GM21360 (cell line): ENCODE results near the gene PRCD.
"Not testable (repeated sequence)": the region's sequence is repeated elsewhere in the genome, so short reads cannot be mapped to it uniquely, and the experiment has no call there.

Source experiments
- ATAC-seq: cut with Tn5 transposase; IDR thresholded peaks from one replicate; pipeline ENCODE4 v1.9.1; 2021; ENCODE audit warnings: mild to moderate bottlenecking, moderate library complexity; ENCODE audit not compliant: unreplicated experiment

The PRCD gene

DNA sequence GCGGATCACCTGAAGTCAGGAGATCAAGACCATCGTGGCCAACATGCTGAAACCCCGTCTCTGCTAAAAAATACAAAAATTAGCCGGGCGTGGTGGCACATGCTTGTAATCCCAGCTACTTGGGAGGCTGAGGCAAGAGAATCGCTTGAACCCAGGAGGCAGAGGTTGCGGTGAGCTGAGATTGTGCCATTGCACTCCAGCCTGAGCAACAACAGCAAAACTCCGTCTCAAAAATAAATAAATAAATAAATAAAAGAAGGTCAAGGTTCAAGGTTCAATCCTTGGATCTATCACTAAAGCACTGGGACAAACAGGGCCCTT is 14.4 kb upstream of the PRCD start:
- not testable (repeated sequence) for ATAC-seq

DNA sequence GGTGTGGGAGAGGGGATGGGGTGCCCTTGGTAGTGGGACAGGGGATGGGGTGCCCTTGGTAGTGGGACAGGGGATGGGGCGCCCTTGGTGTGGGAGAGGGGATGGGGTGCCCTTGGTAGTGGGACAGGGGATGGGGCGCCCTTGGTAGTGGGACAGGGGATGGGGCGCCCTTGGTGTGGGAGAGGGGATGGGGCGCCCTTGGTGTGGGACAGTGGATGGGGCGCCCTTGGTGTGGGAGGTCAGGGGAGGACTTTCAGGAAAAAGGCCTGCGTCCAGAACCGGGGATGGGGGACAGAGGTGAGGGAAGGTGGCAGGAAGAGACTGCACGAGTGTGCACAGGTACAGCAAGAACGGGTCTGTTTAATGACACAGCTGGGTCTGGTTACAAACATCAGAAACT is 12.8 kb upstream of the PRCD start:
- not testable (repeated sequence) for ATAC-seq

DNA sequence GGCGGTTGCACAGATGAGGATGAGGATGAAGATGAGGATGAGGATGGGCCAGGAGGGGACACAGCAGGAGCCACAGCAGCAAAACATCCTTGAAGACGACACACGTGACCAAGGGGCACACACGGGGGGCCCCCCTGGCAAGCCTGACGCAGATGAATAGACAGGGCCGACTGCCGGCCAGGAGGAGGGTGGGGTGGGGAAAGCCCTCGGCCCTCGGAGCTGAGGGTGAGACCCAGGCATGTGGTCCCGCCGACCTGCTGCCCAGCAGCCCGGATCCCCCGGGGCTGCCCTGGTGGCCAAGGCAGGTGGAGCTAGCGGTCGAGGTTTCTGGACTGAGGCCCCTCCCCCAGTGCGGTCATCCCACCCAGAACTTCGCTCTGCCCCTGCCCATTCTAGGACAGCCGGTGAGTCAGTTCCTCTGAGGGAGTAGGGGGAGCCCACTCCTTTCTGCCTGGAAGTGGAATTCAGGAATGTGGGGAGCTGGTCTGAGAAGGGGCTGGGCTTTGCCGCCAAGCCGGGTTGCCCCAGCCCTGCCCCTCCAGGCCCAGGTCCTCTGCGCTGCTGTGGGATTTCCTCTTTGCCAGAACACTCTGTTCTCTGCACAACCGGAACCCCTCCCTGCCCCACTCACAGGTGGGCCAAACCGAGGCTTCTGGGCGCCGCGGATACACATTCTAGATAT is 12.3 kb upstream of the PRCD start:
- no peak for ATAC-seq

DNA sequence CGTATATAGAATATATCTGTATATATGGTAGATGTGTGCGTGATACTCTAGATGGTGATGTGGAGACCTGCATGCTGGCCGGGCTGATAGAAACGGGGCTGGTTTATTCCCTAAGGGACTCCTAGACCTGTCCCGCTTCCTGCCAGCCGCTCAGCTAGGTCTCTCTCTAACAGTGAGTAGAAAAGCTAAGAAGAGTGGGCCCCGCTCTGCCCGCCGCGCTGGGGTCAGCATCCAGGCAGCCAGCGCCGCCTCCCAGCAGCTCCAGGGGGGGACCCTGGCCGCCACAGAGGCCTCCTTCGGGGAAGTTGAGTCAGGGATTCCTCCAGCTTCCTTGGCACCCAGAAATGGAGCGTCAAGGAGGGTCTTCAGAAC is 11.7 kb upstream of the PRCD start:
- no peak for ATAC-seq

DNA sequence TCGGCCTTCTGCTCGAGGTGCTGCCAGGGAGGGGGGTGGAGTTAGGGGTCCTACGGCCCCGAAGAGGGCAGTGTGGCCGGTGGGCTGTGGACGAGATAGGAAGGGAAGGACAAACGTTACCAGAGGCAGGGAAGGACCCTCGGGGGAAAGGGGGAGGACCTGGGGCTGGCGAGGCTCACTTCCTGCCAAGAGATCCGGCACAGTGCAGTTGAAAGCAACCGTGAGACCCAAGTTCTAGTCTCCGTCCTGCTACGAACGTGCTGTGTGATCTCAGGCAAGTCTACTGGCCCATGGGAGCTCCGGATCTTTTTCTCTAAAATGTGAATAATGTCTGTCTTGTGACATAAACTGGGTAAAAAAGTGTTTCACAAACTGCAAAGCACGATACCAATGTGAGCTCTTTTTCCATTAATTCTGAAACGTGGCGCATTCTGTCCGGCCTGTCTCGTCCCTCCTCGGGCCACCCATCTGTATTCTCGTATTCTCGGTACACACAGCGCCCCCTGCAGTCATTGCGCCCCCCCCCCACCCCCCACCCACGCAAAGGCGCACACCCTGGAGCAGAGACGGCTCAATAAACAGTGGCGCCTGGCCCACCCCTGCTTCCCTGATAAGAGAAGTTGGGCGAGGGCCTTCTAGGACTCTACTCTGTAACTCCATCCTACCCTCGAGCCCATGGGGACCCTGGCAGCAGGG is 11.2 kb upstream of the PRCD start:
- no peak for ATAC-seq

DNA sequence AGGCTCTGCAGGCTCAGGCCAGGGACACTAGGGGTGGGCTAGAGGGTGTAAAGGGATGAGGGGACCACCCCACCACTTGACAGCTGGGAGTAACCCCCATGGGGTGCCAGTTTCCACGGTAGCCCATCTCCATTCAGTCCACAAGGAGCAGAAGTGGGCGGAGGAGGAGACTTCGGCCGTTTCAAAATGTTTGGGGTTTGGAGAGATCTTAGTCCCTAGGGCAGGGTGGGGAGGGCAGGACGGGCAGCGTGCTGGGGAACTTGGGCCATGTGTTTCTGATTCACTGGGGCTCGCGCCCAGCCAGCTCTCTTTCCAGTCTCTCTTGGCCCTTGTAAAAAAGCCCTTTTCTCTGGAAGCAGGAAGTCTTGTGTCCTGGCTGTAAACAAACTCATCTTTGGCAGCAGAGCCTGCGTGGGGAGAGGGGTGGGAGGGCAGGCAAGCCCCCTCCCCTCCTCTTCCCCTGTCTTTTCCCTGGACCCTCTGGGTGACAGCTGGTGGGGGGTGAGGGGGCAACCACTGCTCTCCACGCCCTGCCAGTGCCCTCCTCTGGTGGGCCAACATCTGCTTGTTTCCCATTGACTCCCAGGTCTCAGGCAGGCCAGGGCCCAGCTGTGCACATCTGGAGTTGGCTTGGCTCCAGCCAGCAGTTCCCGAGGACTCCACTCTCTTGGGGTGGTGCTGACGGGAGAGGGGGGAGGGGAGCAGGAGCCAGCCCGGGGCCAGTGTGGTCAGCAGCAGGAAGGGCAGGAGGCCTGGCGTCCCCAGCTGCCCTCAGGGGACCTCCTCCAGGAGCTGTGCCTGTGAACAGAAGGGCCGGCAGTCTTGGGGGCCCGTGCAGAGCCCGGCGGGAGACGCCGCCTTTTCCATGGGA is 10.4 kb upstream of the PRCD start:
- ATAC-seq = no peak

DNA sequence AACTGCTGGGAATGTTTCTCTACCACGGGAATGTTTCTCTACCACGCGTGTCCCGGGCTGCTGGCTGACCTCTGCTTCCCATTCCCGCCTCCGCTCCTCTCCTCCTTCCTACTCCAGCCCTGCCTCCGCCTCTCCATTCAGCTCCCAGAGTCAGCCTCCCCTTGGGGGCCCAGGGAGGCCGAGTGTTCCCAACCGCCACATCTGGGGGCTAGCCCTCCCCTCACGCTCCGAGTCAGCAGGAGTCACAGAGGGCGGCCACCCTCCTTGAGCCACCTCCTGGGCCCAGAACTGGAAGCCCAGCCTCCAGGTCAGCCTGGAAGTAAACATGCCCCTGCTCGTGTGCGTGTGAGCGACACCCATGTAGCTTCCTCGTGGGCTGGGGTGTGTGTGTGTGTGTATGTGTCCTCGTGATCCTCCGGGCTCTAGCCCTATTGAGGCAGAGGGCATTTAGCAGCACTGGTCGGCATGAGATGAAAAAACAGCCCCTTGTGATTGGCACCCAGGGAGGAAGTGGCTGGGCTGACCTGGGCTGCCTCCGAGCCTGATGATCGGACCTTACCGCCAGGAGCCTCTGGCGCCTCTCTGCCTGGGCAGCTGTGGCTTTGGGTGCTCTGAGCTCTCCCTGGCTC is 9.6 kb upstream of the PRCD start:
- ATAC-seq = no peak

DNA sequence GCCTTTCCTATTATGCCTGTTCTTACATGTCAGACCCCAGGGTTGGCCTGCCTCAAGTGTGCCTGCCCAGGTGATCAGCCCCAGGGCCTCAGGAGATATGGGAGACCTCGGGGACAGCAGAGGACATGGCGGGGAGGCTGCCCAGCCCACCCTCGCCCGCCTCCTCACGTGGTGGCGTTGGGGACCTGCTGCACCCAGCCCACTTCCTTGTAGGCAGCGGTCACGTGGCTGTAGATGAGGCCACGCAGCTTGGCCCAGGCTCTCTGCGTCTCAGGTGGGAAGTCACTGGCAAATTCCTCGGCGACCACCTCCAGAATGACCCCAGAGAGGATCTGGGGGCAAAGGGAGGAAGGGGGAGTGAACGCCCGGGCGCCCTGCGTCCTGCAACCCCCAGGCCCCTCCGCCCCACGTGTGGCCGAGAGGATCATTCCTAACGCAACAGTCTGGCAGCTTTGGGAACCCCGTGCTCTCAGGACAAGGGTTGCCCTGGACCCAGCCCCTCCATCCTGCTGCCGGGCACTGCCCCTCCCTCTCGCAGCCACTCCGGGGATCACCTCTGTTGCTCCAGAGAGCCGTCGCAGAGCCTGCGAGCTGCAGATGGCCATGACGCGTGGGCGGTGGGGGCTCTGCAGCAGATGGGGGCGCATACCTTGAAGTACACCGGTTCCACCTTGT is 8.9 kb upstream of the PRCD start:
- no peak for ATAC-seq

DNA sequence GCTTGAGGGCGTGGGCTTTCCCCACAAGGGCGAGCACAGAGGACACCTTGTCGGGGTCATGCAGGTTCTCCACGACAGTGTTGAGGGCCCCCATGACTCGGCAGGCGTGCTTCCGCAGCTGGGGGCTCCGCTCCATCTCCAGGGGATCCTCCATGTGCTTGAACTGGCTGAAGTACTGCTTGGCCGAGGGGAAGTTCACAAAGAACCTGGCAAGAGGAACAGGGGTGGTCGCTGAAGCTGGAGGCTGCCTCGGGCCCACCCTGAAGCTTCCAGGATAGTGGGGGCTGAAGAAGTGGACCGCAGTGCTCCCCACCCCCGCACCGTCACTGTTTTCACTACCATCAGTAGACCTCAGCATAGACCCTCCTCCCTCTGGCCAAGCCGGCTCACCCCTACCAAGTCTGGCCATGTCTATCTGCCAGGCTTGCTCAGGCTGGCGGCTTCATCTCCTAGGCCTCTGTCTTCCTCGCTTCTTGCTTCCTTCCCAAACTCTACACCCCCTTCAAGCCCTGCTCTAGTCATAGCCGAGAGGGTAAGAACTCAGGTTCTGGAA is 8.3 kb upstream of the PRCD start:
- no peak for ATAC-seq

DNA sequence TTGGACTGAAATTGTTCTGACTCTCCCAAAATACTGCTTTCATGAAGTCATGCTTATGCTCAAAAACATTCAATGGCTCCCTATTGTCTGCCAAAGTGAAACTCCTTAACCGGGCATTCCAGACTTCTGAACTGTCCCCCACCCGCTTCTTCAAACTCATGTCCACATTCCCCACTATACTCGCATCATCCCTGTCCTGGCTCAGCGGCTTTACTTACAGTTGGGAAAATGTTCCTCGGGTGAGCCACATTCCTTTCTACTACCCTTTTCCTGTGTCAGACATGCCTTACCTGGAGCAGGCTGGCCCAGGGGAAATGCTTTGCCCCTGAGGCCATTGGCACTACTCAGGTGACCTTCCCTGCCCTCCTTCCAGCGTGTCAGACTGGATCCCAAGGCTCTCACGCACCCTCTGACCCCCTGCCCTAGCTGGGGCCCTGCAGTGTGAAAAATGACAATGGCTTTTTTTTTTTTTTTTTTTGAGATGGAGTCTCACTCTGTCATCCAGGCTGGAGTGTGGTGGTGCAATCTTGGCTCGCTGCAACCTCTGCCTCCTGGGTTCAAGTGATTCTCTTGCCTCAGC is 7.7 kb upstream of the PRCD start:
- no peak for ATAC-seq

DNA sequence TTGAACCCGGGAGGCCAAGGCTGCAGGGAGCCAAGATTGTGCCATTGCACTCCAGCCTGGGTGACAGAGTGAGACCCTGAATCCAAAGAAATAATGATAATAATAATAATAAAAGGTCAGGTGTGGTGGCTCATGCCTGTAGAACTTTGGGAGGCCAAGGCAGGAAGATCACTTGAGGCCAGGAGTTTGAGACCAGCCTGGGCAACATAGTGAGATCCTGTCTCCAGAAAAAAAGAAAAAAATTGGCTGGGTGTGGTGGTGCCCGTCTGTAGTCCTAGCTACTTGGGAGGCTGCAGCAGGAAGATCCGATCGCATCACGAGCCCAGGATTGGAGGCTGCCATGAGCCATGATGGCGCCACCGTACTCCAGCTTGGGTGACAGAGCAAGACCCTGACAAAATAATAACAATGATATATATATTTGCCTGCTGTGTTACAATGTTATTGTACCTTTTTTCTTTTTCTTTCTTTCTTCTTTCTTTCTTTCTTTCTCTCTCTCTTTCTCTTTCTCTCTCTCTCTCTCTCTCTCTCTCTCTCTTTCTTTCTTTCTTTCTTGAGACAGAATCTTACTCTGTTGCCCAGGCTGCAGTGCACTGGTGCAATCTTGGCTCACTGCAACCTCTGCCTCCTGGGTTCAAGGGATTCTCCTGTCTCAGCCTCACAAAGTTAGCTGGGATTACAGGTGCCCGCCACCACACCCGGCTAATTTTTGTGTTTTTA is 6.0 kb upstream of the PRCD start:
- not testable (repeated sequence) for ATAC-seq

DNA sequence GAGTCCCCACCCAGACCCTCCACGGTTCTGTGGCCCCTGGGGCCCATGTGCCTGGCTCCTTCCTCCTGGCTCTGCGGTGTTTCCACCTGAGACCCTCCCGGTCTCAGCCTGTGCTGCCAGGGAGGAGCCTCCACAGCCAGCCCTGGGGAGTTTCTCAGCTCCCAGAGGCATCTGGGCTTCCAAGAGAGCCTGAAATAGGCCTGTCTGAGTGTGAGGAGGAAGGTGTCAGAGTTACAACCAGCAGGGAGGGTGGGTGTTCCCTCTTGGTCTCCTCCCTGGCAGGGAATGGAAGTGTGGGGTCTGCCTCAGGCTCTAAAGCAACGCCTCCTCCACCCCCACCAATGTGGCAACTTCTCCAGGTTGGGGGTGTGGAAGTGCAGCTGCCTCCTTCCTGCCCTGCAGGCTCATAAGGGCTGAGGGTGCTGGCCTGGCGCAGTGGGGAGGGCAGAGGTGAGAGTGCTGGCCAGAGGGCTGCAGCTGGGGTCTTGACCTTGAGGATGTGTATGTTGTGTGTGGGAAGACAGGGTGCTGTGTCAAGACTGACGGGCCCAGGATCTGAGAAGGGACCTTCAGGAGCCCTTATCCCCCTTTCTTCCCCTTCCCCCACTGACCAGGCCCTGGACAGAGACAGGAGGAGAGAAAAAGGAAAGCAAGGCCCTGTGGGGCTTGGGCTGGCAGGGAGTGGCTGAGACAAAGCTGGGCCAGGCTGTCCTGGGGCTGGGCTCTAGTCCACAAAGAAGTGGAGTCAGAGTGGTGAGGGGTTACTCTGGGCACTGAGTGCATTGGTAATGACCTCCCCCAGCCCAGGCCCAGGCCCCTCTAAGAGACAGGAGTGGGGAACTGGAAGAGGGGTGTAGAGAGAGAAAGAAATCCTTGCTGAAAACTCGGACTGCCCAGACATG is 4.8 kb upstream of the PRCD start:
- no peak for ATAC-seq

DNA sequence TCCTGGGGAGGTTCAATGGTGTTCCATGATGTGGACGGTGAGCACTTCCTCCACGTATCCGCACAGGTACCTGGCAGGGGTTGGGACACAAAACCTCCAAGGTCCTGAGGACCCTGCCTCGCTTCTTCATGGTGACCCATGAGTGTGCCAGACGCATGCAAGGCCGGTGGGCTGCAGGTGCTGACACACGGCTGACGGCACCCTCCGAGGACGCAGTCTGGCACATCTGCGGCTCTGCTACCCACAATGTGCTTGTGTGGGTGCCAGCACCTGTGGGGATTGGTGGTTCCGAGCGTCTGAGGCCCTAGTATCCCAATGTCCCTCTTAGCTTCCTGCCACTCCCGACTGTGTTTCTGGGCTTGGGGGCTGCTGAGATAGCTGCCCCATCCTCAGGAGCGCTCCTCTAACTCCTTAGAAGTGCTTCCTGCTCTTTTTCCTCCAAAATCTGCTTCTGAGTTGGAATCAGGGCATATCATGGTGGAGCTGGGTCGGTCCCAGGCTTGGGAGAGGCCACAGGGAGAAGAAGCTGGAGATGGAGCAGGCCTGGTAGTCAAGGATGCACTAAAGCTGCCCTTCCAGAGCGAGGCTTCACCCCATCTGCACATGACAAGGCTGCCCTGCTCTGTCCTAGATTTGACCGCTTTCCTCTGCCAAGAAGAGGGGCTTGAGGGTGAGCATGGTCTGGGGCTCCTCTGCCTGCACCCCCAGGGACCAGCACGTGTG is 3.9 kb upstream of the PRCD start:
- no peak for ATAC-seq

DNA sequence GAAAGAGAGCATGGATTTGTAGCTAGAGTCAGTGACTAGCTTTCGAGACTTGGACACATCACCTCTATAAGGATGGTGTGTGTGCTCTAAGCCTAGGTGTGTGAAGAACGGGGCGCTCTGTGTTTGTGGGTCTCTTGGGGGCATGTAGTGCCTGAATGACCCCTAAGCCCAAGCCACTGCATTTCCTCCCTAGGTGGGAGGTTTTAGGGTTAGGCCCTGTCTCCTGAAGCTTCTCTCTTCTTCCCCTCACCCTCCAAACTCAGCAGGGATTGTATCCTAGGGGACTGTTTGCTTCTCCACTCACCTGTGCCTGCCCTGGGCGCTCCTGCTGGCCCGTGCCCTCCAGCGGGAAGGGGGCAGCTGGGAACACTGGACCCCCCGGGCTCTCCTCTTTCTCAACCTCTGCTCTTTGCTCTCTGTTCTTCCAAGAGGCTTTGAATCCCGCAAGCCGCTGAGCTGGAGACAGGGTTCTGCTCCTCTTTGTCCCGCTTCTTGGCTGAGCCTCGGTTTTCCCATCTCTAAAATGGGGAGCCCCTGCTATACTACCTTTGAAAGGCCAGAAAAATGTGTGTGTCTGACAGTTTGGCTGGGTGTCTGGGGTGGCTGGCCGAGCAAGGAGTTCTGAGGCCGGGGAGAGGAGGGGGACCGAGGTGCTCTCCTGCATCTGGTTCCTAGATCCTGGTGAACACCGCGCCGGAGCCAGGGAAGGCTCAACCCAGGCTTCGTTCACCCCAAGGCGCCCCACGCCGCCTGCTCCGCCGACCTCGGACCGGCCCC is 3.1 kb upstream of the PRCD start:
- ATAC-seq = no peak

DNA sequence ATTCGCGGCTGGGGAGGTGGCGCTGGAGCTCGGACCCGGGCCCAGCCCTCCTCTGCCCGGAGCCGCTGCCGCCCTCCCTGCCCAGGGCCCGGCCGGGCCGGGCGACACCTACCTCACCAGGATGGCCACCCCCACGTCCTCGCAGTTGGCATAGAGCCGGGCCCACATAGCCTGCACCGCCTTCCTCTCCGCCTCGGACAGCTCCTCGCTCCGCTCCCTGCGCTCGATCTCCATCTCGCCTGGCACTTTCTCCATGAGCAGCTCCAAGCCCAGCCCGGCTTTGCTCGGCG is 2.6 kb upstream of the PRCD start:
- ATAC-seq = no peak

DNA sequence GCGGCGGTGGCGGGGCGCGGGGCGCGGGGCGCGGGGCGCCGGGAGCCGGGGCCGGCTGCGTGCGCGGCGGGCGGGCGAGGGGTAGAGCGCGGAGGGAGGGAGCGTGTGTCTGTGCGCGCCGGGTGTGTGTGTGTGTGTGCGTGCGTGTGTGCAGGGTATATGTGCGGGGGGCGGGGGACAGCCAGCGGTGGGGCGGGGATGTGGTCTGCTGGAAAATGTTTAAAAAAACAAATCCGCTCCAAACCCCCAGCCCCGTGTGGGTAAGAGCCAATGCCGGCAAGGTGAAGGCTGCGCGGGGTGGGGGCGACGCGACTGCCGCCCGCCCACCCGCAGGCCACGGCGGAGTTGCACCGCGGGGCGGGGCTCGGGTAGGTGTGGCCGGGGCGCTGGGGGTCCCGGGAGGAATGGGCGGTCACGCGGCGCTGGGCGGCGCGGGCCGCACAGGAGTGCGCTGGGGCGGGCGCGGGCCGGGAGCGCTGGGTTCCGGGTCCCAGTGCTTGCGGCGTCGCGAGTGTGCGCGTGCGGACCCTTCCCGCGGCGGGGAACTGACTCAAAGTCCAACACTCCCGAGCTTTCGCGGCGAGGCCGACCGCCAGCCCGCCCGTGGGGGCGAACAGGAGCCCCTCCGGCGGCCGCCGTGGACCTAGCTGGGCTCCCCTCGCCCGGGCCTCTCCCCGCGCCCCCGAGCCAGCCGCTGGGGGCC is 2.1 kb upstream of the PRCD start, which contains the start of gene CYGB:
CYGB (minus strand) TSS at position 132 of the 703 bp plus-strand sequence. CDS start 167 bp downstream, outside the sequence.
- no peak for ATAC-seq
